Activated CD4-positive, alpha-beta T cell treated with anti-CD3 and anti-CD28 coated beads, Interleukin-2, amount 50 U/mL, for 4 hours (primary cell): ENCODE results near the gene CPA2.

Experiments used
- DNase-seq, 2 experiments: peaks; one replicate each; pipeline ENCODE4 v3.0.0-alpha.2; 2020

Gene CPA2

DNA sequence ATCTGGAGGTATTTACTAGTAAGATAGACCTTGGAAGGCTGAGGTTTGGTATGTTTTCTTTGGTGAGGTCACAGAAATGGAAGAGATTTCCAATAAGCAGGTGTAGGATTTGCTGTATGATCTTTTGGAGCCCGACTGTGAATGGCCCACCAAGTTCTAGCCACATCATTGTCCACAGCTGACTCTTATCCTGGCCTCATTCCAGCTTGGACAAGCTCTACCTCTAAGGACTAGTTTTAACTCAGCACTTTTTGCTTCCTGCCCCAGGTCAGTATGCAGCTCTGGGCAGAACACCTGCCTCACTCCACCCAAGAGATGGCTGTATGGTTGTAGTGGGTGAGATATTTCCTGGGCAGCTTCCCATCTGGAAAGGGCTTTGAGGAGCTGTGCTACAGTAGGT lies 20.2 kb downstream of the CPA2 start:
- DNase-seq, result no peak

DNA sequence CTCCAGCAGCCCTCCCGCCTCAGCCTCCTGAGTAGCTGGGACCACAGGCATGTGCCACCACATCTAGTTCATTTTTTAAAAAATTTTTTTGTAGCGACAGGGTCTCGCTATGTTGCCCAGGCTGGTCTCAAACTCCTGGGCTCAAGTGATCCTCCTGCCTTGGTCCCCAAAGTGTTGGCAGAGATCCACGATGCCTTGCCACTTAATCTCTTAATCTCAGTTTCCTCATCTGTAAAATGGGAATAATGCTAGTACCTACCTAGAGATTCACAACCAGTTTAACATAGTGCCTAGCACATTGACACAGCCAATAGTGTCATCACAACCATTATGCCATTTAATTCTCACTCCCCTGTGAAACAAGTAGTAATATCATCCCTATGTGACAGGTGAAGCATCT lies 21.5 kb downstream of the CPA2 start:
- DNase-seq, result no peak

DNA sequence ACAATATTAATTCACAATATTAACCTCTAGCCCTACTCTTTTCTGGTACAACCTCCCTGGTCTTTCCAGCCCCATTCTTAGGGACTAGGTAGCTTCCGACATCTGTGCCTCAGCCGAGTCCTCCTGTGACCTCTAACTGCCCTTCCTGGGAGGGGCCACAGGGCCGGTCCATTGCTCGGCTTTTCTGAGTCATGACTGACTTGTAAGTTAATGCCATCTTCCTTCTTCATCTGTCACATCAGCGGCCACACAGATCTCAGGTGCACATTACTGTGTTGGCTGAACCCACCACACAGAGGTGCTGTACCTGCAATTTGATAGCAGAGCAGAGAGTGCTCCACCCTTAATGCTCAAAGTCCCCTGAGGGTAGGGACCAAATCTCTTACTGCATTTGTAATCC lies 22.2 kb downstream of the CPA2 start:
- DNase-seq, result no peak

DNA sequence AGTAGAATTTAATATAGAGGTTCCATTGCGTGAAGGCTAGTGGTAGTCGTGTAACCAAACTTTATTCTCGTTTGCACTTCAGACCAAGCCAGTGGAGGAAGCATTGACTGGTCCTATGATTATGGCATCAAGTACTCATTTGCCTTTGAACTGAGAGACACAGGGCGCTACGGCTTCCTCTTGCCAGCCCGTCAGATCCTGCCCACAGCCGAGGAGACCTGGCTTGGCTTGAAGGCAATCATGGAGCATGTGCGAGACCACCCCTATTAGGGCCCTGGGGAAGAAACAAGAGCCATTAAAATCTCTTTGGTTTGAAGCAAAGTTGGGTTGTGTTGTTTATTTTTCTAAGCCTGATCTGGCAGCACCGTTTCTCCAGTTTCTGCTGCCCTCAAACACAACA lies 22.8 kb downstream of the CPA2 start:
- DNase-seq, result no peak

DNA sequence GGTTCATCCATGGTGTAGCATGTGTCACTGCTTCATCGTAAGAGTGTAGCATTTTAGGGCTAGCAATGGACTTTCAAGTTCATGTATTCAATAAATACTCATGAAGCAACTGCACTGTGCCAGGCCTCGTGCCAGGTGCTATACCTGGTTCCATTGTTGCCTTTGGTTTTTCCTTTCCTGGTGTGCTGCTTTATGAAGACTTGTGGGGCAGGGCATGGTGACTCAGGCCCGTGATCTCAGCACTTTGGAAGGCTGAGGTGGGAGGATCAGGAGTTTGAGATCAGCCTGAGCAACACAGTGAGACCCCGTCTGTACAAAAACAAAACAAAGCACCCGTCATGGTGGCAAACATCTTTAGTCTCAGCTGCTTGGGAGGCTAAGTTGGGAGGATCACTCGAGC lies 24.1 kb downstream of the CPA2 start:
- no peak for DNase-seq

DNA sequence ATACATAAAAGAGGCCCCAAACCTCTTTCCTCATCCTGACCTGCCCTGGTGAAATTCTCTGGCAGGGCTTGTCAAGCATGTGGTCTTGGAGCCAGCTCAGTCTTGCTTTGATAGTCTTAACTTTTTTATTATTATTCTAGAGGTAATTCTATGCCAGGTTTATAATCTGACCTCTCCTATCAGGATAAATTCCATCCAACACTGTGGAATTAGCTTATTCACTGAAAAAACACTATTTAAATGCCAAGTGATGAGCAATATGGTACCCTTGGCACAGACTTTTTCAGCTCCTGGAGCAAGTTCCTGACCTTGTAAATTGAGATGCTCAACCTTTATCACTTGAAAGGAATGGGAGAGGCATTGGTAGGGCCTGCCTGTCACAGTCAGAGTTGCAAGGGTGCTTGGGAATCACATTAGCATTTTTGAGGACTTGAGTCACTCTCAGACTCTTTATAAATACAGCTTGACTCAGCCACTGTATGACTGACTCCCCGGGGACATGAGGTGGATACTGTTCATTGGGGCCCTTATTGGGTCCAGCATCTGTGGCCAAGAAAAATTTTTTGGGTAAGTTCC lies 26.1 kb downstream of the CPA2 start, which contains the start of gene CPA4:
Gene CPA4 (plus strand): TSS at position 480 of the 576 bp plus-strand sequence. CDS start 20 bp downstream, at position 500.
- no peak for DNase-seq

DNA sequence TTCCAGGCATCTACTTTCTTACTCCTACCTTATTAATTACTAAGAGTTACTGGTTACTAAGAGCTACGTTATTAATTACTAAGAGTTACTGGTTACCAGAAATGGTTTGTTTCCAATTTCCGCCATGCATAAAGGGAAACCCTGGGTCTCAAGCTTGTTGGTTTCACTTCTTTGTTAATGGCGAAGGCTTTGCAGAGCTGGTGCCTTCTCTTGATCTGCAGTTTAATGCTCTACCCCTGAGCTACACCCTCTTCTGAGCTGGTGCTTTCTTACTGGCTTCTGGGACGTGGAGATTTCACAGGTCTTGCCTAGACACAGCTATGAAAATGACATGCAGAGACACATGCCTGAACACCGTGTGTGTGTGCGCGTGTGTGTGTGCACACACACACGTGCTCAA lies 26.9 kb downstream of the CPA2 start:
- no peak for DNase-seq

DNA sequence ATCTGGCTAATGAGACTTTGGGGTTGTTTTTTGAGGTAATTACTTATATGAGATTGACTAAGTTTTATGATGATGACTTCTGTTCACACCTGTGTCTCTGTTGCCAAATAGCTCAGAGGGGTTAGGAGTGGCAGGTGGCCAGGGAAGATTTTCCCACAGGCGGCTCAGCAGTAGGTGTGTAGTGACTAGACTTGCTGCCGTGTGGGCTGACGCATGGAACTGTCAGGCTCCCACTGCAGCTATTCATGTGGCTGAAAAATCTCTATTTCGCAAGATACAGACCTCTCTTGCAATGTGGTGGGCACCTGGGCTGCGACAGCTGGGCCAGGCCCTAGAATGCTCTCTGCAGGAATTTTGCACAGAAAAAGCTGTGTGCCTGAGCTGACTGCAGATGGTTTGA lies 27.7 kb downstream of the CPA2 start:
- no peak for DNase-seq

DNA sequence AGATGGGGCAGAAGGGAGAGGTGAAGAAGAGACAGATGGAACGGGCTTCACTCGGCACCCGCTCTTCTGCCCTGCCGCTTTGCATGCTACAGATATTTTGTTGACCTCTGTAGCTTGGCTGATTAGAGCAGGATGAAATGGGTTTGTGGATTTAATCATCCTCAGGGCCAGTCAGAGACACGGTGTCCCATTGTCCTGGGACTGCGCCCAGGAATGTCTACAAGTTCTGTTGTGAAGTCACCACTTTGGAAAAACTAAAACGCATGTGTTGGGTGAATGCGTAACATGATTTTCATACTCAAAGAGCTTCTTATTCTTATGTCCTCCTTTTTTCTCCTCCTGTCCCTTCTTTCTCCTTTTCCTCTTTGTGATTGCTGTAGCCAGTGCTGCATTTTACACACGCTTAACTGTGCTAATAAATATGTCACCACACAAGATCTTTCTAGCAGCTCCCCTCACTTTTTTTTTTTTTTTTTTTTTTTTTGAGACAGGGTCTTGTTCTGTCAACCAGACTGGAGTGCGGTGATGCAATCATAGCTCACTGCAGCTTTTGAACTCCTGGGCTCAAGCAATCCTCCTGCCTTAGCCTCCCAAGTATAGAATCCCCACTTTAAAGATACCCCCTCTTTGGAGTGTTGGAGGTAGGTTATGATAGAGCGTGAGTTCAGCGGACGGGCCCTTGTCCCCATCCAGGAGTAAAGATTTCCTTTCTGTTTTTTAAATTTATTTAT lies 29.7 kb downstream of the CPA2 start:
- DNase-seq, result no peak

DNA sequence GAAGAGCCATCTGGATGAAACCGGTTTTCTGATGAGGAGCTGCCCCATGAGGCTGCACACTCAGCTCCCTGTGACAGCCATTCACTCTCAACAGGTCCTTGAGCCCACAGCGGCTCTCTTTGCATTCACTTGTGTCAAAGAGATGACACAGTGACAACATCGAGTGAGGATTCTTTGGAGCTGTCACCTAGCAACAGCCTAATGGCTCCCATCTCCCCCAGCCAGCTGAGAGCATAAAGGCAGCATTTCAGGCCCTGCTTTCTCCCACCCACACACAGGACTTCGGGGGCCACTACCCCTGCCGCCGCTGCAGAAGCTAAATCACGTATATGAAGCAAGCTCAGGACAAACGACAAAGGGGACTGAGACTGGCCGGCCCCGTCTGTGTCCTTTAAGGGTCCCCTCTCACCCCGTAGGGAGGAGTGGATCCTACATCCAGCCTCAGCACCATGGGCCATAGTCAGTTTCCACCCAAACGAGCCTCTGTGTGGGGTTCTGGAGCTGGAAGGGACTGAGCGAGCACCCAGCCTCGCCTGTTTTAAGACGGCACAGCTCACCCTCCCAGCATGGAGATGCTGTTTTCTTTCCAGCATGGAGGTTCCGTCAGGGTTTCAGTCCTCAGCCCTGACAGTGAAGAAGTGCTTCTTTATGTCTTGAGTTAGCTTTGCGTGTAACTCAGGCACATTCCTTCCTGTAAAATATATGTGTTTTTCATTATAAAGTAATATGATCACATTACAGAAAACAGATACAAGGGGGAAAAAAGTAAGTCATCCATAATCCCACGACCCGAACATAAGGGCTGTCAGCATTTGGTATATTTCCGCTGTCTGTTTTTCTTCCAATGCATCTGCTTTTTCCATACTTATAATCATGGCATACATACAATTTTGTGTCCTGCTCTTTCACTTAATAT lies 31.2 kb downstream of the CPA2 start:
- no peak for DNase-seq

DNA sequence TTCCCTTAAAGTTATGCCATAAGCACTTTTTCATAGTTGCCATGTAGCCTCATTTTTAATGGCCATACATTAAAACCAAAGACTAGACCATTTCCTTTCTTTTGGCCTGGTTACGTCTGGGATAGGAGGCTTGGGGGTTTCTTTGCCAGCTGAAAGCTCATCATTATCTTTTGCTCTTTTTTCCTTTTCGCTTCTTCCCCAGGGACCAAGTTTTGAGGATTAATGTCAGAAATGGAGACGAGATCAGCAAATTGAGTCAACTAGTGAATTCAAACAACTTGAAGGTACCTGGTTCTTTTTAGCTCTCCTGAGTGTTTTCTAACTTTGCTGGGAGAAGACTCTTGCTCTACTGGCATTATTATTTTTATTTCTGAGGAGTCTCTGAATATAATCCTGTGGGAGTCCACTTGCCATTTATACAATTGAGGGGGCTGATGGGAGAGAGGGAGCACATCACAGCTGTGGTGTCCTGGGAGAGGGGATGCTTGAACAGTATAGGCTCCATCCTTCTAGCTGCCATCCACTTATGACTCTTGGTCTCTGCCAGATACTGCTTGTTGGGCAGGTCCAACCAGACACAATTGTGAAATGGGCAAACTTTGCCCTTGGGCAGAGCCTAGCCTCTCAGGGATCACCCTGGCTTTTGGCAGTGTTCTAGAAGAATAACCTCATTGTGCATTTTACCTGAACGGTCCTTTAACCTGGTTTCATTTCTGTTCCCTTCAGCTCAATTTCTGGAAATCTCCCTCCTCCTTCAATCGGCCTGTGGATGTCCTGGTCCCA lies 32.1 kb downstream of the CPA2 start:
- no peak for DNase-seq

DNA sequence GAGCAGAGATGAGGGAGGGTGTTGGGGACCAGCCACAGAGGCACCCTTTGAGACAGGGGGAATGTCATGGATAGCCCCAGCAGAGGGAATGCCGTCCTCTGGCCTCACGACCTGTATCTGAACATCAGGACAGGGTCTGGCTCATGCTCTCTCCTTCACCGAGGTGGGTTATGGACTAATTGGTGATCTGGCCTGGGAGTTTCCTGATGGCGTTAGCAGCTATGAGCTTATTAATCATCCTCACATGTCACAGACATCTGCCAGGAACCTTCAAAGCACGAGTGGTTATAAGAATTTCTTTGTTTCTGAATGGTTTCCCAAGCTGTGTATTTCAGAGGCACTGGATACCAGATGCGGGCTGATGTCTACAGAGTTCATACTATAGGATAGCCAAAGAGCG lies 33.2 kb downstream of the CPA2 start:
- DNase-seq, result no peak

DNA sequence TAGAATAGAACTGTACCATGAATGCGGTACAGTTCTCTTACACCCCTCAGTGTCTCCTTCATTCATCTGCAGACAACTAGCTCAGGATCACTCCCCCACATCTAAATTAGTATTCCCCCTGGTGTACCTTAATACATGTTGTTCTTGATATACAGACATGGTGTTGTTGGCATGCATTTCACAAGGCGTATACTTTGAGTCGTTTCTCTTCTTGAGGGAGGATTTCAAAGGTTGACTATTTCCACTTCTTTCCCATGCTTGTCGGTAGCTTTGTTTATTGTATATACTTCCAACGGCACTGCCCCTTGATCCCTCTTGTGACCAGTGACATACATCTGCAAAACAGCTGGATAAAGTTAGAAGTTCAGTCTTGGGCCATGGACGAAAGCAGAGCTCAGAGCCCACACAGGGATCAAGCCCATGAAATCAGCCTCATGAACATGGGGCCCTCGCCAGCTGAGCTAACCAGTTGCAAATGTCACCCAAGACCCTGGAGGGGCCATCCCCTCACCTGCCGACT lies 34.9 kb downstream of the CPA2 start:
- no peak for DNase-seq

DNA sequence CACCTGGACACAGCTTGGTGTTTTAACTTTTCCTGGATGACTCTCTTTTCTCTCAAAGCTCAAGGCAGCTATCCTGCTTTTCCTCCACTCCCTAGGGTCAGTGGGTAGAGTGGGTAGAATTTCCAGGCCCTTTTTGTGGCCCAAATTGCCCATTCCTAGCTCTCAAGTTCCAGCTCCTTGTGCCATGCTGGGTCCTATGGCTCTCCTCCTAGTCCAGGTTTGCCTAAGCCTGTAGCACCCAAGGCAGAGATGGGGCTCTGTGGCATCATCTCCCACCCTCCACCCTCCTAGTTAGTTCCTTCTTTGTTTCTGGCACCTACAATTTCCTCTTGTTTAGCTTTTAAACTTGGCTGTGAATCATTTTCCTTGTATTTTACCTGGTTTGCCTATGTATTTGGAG lies 36.0 kb downstream of the CPA2 start:
- DNase-seq, result no peak

DNA sequence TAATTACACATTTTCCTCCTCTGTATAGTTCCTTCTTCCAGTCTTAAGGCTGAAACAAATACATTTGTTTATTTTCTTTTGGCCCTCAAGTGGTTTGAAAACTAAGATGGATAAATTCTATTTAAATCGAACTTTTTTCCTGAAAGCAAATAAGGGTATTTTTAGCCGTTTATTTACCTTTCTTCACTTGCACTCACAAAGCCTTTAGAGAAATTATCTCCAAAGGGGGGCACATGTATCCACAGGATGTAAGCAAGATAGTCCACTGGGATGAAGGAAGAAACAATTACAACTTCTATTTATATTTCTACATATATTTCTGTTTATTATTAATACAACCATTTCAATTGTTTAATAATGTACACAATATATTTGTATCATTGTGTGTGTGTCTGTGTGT lies 36.5 kb downstream of the CPA2 start:
- DNase-seq, result no peak

DNA sequence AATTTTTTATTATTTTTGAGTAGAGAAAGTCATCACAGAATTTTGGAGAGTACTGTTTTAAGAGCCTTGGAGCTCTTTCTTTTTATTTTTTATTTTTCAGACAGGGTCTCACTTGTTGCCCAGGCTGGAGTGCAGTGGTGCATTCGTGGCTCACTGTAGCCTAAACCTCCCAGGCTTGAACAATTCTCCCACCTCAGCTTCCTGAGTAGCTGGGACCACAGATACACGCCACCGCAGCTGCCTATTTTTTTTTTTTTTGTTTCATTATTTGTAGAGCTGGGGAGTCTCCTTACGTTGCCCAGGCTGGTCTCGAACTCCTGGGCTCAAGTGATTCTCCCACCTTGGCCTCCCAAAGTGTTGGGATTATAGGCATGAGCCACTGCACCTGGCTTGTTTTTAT lies 36.9 kb downstream of the CPA2 start:
- no peak for DNase-seq

DNA sequence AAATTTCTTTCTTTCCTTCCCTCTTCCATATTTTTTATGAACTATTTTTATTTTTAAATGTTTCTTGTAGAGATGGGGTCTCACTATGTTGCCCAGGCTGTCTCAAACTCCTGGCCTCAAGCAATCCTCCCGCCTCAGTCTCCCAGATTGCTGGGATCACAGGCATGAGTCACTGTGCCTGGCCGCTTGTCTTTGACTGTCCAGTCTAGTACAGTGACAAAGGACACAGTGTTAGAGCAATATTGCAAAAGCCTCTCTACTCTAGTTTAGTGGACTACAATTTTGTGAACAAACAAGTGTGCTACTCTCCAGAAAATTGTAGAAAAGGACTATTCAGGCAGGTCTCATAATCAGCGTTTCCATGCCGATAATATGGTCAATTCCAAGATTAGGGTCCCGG lies 37.3 kb downstream of the CPA2 start:
- DNase-seq, result no peak

DNA sequence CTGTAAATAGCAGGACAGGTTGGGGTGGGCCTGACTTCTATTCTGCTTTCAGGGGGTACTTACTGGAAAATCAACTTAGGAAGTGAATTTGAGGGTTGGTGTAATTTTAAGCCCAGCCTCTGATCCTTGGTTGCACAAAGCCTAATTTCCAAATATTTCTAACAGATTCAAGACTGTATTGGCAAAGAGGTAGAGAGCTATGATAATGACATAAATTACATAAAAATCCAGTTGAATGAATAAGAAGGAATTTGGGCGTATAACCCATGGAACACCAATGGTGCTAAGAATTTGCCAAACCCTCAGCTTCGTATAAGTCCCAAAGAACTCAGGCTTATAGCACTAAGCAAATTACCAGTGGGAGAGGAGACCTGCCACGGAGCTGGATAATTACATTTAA lies 38.2 kb downstream of the CPA2 start:
- no peak for DNase-seq

DNA sequence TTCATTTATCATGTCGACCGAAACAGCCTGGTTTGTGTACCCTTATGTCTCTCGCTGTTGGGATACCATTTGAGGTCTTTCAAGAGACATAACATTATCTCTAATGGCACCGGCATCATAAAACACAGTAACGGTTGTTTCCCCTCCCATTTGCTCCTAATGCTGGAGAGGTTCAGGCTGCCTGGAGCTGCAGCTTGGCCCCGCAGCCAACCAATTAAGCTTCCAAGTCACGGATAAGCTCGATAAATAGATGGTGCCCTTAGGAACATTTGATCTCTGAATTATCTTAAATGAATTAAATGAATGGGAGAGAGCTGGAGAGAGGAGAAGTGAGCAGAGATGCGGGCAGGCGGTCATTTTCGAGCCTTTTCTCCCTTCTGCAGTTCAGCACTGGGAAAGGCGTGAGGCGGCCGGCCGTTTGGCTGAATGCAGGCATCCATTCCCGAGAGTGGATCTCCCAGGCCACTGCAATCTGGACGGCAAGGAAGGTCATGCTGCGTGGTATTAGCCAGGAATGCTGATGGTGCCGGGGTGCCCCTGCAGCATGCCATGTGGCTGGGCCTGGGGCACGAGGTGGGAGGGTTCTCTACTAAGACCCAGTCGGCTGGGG lies 38.9 kb downstream of the CPA2 start:
- no peak for DNase-seq

DNA sequence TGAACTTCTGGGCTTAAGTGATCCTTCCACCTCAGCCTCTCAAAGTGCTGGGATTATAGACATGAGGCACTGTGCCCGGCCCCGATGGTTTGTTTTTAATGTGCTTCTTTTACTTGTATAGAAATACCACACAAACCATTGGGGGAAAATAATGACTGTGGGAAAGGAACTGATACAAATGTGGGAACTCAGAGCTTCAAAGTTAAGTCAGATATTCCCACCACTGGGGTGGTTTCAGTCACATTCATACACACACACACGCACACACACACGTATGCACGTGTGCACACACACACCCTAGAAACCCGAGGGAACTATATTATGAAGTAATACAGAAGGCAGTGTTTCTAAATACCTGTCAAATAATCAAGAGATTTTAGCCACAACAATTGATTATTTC lies 43.3 kb downstream of the CPA2 start:
- no peak for DNase-seq

DNA sequence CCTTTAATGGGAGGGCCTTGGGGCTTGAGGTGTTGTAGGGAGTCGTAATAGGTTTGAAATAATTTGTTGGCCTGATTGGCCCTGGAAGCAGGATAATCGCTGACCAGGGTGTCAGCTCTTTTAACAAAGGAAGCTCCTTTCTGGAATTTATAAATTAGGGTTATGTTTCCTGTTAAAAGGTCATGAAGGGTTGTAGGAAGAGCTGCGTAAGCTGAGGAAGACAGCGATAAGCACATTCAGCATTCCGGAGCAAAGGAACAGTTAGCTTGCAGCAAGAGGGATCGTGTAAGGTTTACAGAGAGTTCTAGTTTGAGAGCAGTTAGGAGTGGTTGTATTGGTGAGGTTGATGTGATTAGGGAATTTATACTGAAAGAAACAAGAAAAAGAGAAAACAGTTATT lies 47.6 kb downstream of the CPA2 start:
- DNase-seq, result no peak

DNA sequence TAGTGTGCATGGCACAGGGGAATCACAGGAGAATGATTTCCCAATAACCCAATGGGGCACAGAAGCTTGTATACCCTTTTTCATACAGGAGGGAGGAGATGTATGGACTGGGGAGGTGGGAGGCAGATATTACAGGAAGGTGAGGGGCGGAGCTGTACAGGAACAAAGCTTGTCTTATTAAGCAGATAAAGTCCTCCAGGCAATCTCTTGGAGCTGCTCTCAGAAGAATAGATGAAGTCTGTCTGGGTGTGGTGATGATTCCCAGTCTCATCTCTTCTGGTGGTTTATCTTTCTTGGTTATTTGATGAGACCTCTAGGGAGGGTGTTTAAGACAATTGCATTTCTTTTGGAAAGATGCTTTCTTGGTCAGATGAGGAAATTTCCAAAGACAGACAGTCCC lies 52.9 kb downstream of the CPA2 start:
- no peak for DNase-seq
